ENCODE data around the gene PVALB. TPM values are rescaled to one million over a fixed set of nuclear protein-coding genes. Genes with fewer than 3 reads are reported as not detected.

Gene PVALB
- total RNA-seq, 1 experiment from 2014 or later = not detected

DNA sequence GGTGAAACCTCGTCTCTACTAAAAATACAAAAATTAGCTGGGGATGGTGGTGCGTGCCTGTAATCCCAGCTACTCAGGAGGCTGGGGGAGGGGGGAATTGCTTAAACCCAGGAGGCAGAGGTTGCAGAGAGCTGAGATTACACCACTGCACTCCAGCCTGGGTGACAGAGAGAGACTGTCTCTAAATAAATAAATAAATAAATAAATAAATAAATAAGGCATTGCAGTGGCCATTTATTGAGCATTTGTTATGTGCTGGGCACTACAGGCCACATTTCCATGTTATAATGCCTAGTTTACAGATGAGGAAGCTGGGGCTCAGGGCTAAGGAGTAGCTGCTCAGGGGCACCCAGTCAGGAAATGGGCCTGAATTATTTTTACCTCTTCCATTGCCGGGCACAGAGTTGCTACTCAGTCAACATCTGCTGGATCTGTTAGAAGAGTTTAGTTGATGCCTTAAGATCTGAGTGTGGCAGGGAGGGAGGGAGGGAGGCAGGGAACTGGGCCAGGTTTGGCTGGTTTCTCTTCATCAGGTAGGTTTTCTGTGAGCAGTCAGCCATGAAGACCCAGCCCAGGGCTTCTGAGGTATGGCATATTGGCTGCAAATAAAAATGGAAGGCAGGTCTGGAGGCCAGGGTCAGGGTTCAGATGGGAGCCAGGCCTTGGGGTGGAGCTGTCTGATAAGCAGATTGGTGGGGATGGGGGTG, 5.6 kb downstream of the PVALB start:
- H2AFZ ChIP-seq (ENCODE audit: low read length) = no peak overlapping the region
- no peaks in the 10 kb centered on the region for H4K20me1 ChIP-seq (ENCODE audit: insufficient read depth, low read depth, low read length)
- no peak overlapping the region for H3K9ac ChIP-seq (ENCODE audit: low read length)

DNA sequence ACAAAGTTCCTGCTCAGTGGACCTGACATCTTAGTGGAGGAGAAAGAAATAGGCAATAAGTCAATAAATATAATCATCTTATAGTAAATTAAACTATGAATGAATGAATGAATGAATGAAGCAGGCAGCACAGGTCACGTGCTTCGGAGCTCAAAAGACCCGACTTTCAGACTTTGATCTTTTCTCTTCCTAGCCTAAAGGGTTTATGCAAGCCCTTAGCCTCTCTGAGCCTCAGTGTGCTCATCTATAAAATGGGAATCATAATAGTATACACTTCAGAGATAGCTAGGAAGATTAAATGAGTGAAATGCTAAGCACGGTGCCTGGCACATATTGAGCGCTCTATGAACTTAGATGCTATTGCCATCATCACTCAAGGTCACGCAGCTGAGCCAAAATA, 7.5 kb downstream of the PVALB start:
- no peak for DNase-seq
- Histone ChIP-seq H3K9me3 (ENCODE audit: low read length) (no peaks in the 10 kb centered on the region), H3K4me3 (ENCODE audit: low read length) (no peak overlapping the region), H4K20me1 (ENCODE audit: insufficient read depth, low read depth, low read length) (no peaks in the 10 kb centered on the region), H3K79me2 (ENCODE audit: low read length) (no peaks in the 10 kb centered on the region), H3K4me2 (ENCODE audit: low read depth, low read length, poor library complexity, severe bottlenecking) (no peak overlapping the region), H3K9me2 (replicated peaks; ENCODE audit: insufficient read depth, low read length) (no peaks in the 10 kb centered on the region), H2AFZ (ENCODE audit: low read length) (no peak overlapping the region), H3K36me3 (ENCODE audit: insufficient read depth, low read length) (no peaks in the 10 kb centered on the region), H3K27ac (ENCODE audit: low read length) (no peak overlapping the region), H3K4me1 (ENCODE audit: low read length) (no peaks in the 10 kb centered on the region), H3K27me3 (ENCODE audit: low read length) (no peaks in the 10 kb centered on the region), H3K9ac (ENCODE audit: low read length) (no peak overlapping the region)

More for the DNA sequence above, 5.6 kb downstream of the PVALB start:
- no peaks in the 10 kb centered on the region for H3K36me3 ChIP-seq (ENCODE audit: insufficient read depth, low read length)
- no peaks in the 10 kb centered on the region for H3K27me3 ChIP-seq (ENCODE audit: low read length)
- no peaks in the 10 kb centered on the region for H3K4me1 ChIP-seq (ENCODE audit: low read length)
- DNase-seq = no peak
- no peaks in the 10 kb centered on the region for H3K79me2 ChIP-seq (ENCODE audit: low read length)
- H3K9me3 ChIP-seq (ENCODE audit: low read length) = no peaks in the 10 kb centered on the region
- no peak overlapping the region for H3K4me3 ChIP-seq (ENCODE audit: low read length)
- H3K27ac ChIP-seq (ENCODE audit: low read length) = no peak overlapping the region
- no peaks in the 10 kb centered on the region for H3K9me2 ChIP-seq (replicated peaks; ENCODE audit: insufficient read depth, low read length)
- H3K4me2 ChIP-seq (ENCODE audit: low read depth, low read length, poor library complexity, severe bottlenecking) = no peak overlapping the region

DNA sequence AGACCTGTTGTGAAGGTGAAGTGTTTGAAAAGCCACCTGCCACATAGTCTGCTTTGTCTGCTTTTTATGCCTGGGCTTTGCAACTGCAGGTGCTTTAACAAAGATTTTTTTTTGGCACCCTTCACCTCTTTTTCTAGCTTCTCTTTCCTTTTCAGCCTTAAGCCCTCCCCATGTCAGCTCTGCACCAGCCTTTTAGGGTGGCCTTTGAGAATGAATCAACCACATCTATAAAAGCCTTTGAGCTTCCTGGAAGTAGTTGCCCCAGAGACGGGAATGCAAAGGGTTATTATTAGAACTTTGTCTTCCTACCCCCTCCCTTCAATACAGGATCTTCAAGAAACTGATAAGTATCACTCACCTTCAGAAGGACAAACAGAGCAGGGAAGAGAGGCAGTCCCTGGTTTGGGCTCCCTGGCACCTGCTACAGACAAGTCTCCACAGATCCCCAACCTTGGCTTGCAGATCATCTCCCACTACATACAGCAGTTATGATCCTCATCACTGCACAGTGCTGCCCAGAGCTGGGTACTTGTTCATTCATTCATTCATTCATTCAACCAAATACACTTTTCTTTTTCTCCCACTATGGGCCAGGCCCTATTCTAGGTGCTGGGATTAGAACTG, 8.0 kb downstream of the PVALB start:
- DNase-seq = no peak
- Histone ChIP-seq H3K4me2 (ENCODE audit: low read depth, low read length, poor library complexity, severe bottlenecking) (no peak overlapping the region), H3K9me3 (ENCODE audit: low read length) (no peaks in the 10 kb centered on the region), H2AFZ (ENCODE audit: low read length) (no peak overlapping the region), H3K27me3 (ENCODE audit: low read length) (no peaks in the 10 kb centered on the region), H3K9me2 (replicated peaks; ENCODE audit: insufficient read depth, low read length) (no peaks in the 10 kb centered on the region), H3K36me3 (ENCODE audit: insufficient read depth, low read length) (no peaks in the 10 kb centered on the region), H4K20me1 (ENCODE audit: insufficient read depth, low read depth, low read length) (no peaks in the 10 kb centered on the region), H3K27ac (ENCODE audit: low read length) (no peak overlapping the region), H3K9ac (ENCODE audit: low read length) (no peak overlapping the region), H3K4me3 (ENCODE audit: low read length) (no peak overlapping the region), H3K79me2 (ENCODE audit: low read length) (no peaks in the 10 kb centered on the region), H3K4me1 (ENCODE audit: low read length) (no peaks in the 10 kb centered on the region)

DNA sequence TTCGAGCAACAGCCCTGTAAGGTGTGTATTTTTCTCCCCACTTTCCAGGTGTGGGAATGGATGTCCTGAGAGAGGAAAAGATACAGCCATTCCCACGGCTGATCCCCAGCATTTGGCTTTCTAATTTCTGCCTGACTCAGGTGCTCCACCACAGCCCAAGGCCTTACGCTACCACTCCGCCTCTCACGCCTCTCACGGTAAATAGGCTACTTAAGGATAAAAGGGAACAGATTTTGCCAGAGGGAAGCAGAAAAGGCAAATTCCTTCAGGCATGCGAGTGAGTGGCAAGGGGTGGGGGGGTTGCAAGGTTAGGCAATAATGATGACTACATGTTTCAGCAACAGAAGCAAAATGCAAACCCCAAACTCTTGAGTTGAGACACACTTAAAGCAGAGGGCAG, 9.2 kb downstream of the PVALB start:
- no peaks in the 10 kb centered on the region for H3K4me1 ChIP-seq (ENCODE audit: low read length)
- no peak overlapping the region for H3K4me2 ChIP-seq (ENCODE audit: low read depth, low read length, poor library complexity, severe bottlenecking)
- H2AFZ ChIP-seq (ENCODE audit: low read length) = no peak overlapping the region
- no peaks in the 10 kb centered on the region for H3K79me2 ChIP-seq (ENCODE audit: low read length)
- no peak overlapping the region for H3K4me3 ChIP-seq (ENCODE audit: low read length)
- no peaks in the 10 kb centered on the region for H3K27me3 ChIP-seq (ENCODE audit: low read length)
- H3K36me3 ChIP-seq (ENCODE audit: insufficient read depth, low read length) = no peaks in the 10 kb centered on the region
- no peaks in the 10 kb centered on the region for H4K20me1 ChIP-seq (ENCODE audit: insufficient read depth, low read depth, low read length)
- H3K9ac ChIP-seq (ENCODE audit: low read length) = no peak overlapping the region
- DNase-seq = no peak
- H3K27ac ChIP-seq (ENCODE audit: low read length) = no peak overlapping the region
- no peaks in the 10 kb centered on the region for H3K9me2 ChIP-seq (replicated peaks; ENCODE audit: insufficient read depth, low read length)
- H3K9me3 ChIP-seq (ENCODE audit: low read length) = no peaks in the 10 kb centered on the region

DNA sequence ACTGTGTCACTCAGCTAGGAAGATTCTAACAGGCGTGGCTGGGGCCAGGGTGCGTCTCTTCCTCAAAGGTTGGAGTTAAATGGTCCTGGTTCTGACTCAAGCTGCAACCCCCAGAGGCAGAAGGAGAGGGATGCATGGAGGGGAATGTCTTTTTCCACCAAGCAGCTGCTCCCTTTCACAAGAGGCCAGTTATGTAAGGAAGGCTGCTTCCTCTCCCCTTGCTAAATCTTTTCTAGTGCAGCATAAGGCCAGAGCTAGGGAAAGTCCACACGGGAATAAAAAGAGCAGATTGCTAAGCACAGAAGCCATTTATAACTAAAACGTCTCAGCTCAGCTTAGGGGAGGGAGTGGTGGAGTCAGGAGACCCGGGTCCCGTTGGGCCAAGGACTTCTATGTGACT, 10.0 kb downstream of the PVALB start:
- Histone ChIP-seq H3K27me3 (ENCODE audit: low read length) (no peaks in the 10 kb centered on the region), H2AFZ (ENCODE audit: low read length) (no peak overlapping the region), H3K9ac (ENCODE audit: low read length) (no peak overlapping the region), H3K4me2 (ENCODE audit: low read depth, low read length, poor library complexity, severe bottlenecking) (no peak overlapping the region), H3K9me2 (replicated peaks; ENCODE audit: insufficient read depth, low read length) (no peaks in the 10 kb centered on the region), H3K27ac (ENCODE audit: low read length) (no peak overlapping the region), H3K4me1 (ENCODE audit: low read length) (no peaks in the 10 kb centered on the region), H4K20me1 (ENCODE audit: insufficient read depth, low read depth, low read length) (no peaks in the 10 kb centered on the region), H3K36me3 (ENCODE audit: insufficient read depth, low read length) (no peaks in the 10 kb centered on the region), H3K4me3 (ENCODE audit: low read length) (no peak overlapping the region), H3K9me3 (ENCODE audit: low read length) (no peaks in the 10 kb centered on the region), H3K79me2 (ENCODE audit: low read length) (no peaks in the 10 kb centered on the region)
- DNase-seq = no peak

DNA sequence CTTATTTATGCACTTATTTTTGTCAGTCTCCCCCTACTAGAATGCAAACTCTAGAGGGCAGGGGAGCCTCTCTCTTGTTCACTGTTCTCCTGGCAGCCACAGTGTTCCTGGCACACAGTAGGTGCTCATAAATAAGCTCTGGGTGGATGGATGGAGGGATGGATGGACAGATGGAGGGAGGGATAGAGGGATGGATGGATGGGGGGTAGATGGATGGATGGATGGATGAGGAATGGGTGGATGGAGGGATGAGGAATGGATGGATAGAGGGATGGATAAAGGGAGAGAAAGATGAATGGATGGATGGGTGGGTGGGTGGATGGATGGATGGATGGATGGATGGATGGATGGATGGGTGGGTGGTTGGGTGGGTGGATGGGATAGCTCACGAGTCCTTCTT, 13.5 kb downstream of the PVALB start:
- no peak overlapping the region for H2AFZ ChIP-seq (ENCODE audit: low read length)
- no peak overlapping the region for H3K27ac ChIP-seq (ENCODE audit: low read length)
- no peaks in the 10 kb centered on the region for H3K9me3 ChIP-seq (ENCODE audit: low read length)
- no peaks in the 10 kb centered on the region for H4K20me1 ChIP-seq (ENCODE audit: insufficient read depth, low read depth, low read length)
- no peaks in the 10 kb centered on the region for H3K36me3 ChIP-seq (ENCODE audit: insufficient read depth, low read length)
- no peak overlapping the region for H3K4me3 ChIP-seq (ENCODE audit: low read length)
- H3K9ac ChIP-seq (ENCODE audit: low read length) = no peak overlapping the region
- H3K79me2 ChIP-seq (ENCODE audit: low read length) = no peaks in the 10 kb centered on the region
- H3K9me2 ChIP-seq (replicated peaks; ENCODE audit: insufficient read depth, low read length) = no peaks in the 10 kb centered on the region
- H3K4me2 ChIP-seq (ENCODE audit: low read depth, low read length, poor library complexity, severe bottlenecking) = no peak overlapping the region
- no peaks in the 10 kb centered on the region for H3K4me1 ChIP-seq (ENCODE audit: low read length)
- DNase-seq = no peak
- no peaks in the 10 kb centered on the region for H3K27me3 ChIP-seq (ENCODE audit: low read length)

DNA sequence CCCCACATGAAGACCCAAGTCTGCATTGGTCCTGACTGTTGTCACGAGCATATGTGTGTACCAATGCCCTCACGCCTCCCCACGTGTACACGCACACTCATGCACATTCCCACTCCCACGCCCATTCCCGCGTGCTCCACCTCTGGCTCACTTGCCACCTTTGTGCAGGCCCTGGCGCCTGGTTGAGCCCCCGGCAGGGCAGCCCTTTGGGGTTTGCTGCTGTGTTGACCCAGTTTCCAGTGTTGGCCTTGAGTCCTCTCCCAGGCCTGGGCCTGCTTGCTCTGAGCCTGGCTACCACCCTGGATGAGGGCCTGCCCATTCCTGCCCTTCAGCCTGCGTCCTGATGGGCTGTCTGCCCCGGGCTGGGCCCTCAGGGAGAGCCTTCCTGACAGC, 18.2 kb downstream of the PVALB start:
- Histone ChIP-seq H3K9me2 (replicated peaks; ENCODE audit: insufficient read depth, low read length) (no peaks in the 10 kb centered on the region), H3K4me2 (ENCODE audit: low read depth, low read length, poor library complexity, severe bottlenecking) (no peak overlapping the region), H3K79me2 (ENCODE audit: low read length) (no peaks in the 10 kb centered on the region), H3K27ac (ENCODE audit: low read length) (no peak overlapping the region), H3K4me3 (ENCODE audit: low read length) (no peak overlapping the region), H3K36me3 (ENCODE audit: insufficient read depth, low read length) (no peaks in the 10 kb centered on the region), H2AFZ (ENCODE audit: low read length) (no peak overlapping the region), H3K4me1 (ENCODE audit: low read length) (no peaks in the 10 kb centered on the region), H4K20me1 (ENCODE audit: insufficient read depth, low read depth, low read length) (no peaks in the 10 kb centered on the region), H3K9ac (ENCODE audit: low read length) (no peak overlapping the region), H3K9me3 (ENCODE audit: low read length) (no peaks in the 10 kb centered on the region), H3K27me3 (ENCODE audit: low read length) (no peaks in the 10 kb centered on the region)
- no peak for DNase-seq

DNA sequence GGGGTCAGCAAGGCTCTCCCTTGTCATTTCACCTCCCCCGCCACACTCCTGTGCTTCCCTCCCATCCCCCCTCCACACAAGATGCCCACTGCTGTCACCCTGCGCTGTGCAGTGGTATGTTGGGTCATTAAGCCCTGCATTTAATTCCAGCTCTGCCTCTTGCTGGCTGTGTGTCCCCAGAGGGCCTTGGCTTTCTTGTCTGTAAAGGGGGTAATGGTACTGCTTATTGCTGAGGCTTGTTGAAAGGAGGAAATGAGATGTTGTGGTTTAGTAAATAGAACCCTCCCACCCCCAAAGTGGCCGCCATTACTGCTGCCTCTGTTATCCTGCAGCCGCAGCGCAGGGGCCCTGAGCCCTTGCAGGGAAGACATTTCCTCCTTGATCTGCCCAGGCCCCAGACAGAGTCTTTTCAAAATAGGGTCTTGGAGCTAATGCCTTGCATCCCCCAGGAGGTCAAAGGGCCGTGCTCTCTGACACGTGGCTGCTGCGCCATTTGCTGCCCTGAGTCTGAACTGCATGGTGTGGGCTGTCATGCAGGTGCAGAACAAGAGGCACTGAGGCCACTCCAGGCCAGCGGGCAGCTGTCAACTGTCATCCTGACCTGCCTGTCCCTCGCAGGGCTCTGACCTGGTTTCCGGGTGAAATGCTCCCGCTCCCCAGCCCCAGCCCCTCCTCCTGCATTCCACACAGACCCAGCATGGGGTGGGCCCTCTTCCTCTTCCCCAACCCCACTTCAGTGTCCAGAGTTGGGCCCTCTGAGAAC, 18.7 kb downstream of the PVALB start:
- Histone ChIP-seq H3K4me2 (ENCODE audit: low read depth, low read length, poor library complexity, severe bottlenecking) (no peak overlapping the region), H3K4me1 (ENCODE audit: low read length) (no peaks in the 10 kb centered on the region), H3K9me2 (replicated peaks; ENCODE audit: insufficient read depth, low read length) (no peaks in the 10 kb centered on the region), H3K9ac (ENCODE audit: low read length) (no peak overlapping the region), H2AFZ (ENCODE audit: low read length) (no peak overlapping the region; the same call in 1 of the 2 replicates), H3K27ac (ENCODE audit: low read length) (no peak overlapping the region), H3K36me3 (ENCODE audit: insufficient read depth, low read length) (no peaks in the 10 kb centered on the region), H3K27me3 (ENCODE audit: low read length) (no peaks in the 10 kb centered on the region), H4K20me1 (ENCODE audit: insufficient read depth, low read depth, low read length) (no peaks in the 10 kb centered on the region), H3K4me3 (ENCODE audit: low read length) (no peak overlapping the region), H3K79me2 (ENCODE audit: low read length) (no peaks in the 10 kb centered on the region), H3K9me3 (ENCODE audit: low read length) (no peaks in the 10 kb centered on the region)
- no peak for DNase-seq

Data from Karpas-422 (cell line).